MM.1S (cell line): ENCODE data around the gene ARVCF.

Experiments used
- CTCF ChIP-seq: fragments of 300-600 bp; sonication (generic); IDR thresholded peaks from 2 replicates; pipeline ENCODE4 v1.5.1; 2016; ENCODE audit warnings: antibody characterized with exemption, low read length, mixed read lengths
- EZH2 ChIP-seq: fragments of 300-600 bp; sonication (generic); optimal IDR thresholded peaks from 2 replicates; pipeline ENCODE3; 2017; ENCODE audit warnings: low read depth, mild to moderate bottlenecking, antibody characterized with exemption, low read length, mixed read lengths

GRCh38 chr22:19978748-19979147 is 37.9 kb downstream of the ARVCF start:
- no peak for TF ChIP-seq EZH2
- no peak for TF ChIP-seq CTCF
